ENCODE results near the gene CTSF. TPM values are rescaled to one million over a fixed set of nuclear protein-coding genes. Genes with fewer than 3 reads are reported as not detected.

CTSF gene
- total RNA-seq, 2 experiments from 2014 or later, result not detected

DNA sequence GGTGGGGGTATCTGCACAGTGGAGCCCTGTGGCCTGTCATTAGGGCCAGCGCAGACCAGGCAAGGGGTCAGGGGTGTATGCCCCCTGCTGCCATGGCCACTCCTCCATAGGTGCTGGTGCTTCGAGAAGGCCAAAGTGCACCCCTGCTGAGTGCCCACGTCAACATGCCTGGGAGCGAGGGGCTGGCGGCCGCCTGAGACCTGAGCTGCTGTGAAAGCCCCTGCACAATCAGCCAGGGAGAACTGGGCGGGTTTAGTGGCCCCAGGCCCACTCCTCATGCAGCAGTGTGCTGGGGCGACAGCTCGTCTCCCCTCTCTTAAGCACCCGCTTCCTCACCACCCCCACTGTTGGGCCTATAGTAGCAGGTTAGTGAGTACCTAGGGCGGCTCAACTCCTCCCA is 36.6 kb downstream of the CTSF start:
- Histone ChIP-seq H3K4me2 (ENCODE audit: low read length) (no peak overlapping the region), H3K4me1 (ENCODE audit: insufficient read depth, low read length, poor library complexity, severe bottlenecking) (no peaks in the 10 kb centered on the region), H3K9me2 (ENCODE audit: insufficient read depth, low read length) (no peaks in the 10 kb centered on the region), H3K36me3 (ENCODE audit: insufficient read depth, low read length) (peaks cover 9% of the 10 kb centered on the region), H2AFZ (ENCODE audit: low read length) (no peak overlapping the region), H3K27ac (ENCODE audit: low read depth, low read length, poor library complexity, severe bottlenecking) (no peak overlapping the region), H4K20me1 (ENCODE audit: insufficient read depth, low read length) (no peaks in the 10 kb centered on the region), H3K79me2 (ENCODE audit: insufficient read depth, low read depth, low read length) (no peaks in the 10 kb centered on the region), H3K9me3 (ENCODE audit: low read length) (no peaks in the 10 kb centered on the region), H3K4me3 (ENCODE audit: low read depth, low read length, poor library complexity, severe bottlenecking) (no peak overlapping the region)
- CTCF ChIA-PET (ENCODE audit: unreplicated experiment), result no interaction called here
- BruUV-seq (replicated peaks), result no TSS peak
- no peak for TF ChIP-seq EZH2phosphoT487 (IDR thresholded peaks at IDR 0.05; ENCODE audit: borderline replicate concordance, low read depth, low read length)
- TF ChIP-seq, protein P1, sequence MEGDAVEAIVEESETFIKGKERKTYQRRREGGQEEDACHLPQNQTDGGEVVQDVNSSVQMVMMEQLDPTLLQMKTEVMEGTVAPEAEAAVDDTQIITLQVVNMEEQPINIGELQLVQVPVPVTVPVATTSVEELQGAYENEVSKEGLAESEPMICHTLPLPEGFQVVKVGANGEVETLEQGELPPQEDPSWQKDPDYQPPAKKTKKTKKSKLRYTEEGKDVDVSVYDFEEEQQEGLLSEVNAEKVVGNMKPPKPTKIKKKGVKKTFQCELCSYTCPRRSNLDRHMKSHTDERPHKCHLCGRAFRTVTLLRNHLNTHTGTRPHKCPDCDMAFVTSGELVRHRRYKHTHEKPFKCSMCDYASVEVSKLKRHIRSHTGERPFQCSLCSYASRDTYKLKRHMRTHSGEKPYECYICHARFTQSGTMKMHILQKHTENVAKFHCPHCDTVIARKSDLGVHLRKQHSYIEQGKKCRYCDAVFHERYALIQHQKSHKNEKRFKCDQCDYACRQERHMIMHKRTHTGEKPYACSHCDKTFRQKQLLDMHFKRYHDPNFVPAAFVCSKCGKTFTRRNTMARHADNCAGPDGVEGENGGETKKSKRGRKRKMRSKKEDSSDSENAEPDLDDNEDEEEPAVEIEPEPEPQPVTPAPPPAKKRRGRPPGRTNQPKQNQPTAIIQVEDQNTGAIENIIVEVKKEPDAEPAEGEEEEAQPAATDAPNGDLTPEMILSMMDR (conservative IDR thresholded peaks at IDR 0.05; ENCODE audit: low read length), result no peak
- intact Hi-C loops (cut with micrococcal nuclease; ENCODE audit: unreplicated experiment), result no loop called here
- no peak for DNase-seq (ENCODE audit: low spot score)
- POLR2A ChIA-PET, result no interaction called here

DNA sequence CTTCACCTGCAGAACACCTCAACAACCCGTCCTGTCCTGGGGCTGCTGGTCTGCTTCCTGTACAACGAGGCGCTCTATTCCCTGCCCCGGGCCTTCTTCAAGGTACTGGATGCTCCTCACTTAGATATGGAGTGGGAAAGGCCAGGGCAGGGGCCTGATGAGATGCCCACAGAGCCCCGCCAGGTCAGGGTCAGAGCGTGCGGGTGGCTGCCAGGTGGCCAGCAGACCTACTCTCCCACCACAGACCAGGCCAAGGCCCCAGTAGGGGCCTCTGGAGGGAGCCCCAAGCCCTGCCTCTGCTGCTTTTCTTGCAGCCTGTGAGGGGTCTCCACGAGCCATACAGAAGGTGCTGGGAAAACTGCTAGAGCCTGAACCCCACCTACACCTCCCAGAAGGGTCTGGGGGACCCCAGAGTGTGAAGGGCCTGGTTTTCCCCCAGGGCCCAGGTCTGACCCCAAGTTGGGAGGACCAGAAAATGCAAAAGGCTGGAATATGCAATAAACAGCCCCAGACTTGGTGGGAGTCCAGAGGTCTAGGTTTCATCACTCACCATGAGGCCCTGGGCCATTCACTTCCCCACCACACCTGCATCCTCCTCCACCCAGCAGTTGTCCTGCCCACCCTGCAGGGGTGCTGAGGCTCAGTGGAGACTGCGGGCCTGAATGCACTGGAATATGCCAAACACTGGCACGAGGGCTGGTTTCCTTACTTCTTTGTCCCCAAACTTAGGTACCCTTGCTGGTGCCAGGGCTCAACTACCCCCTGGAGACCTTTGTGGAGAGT is 37.3 kb downstream of the CTSF start:
- H3K79me2 ChIP-seq (ENCODE audit: insufficient read depth, low read depth, low read length), result no peaks in the 10 kb centered on the region
- TF ChIP-seq EZH2phosphoT487 (IDR thresholded peaks at IDR 0.05; ENCODE audit: borderline replicate concordance, low read depth, low read length), result no peak
- TF ChIP-seq, protein P1 (conservative IDR thresholded peaks at IDR 0.05; ENCODE audit: low read length), result no peak
- ChIA-PET POLR2A (no interaction called here), CTCF (ENCODE audit: unreplicated experiment) (no interaction called here)
- intact Hi-C loops (cut with micrococcal nuclease; ENCODE audit: unreplicated experiment), result no loop called here
- no peak overlapping the region for H3K4me2 ChIP-seq (ENCODE audit: low read length)
- BruUV-seq (replicated peaks), result no TSS peak
- DNase-seq (ENCODE audit: low spot score), result no peak
- H3K27ac ChIP-seq (ENCODE audit: low read depth, low read length, poor library complexity, severe bottlenecking), result no peak overlapping the region
- H2AFZ ChIP-seq (ENCODE audit: low read length), result no peak overlapping the region
- 0 out of 2 replicates have a peak, but pooled peaks cover 6% of the 10 kb centered on the region for H3K36me3 ChIP-seq (ENCODE audit: insufficient read depth, low read length)
- H4K20me1 ChIP-seq (ENCODE audit: insufficient read depth, low read length), result no peaks in the 10 kb centered on the region
- no peaks in the 10 kb centered on the region for H3K4me1 ChIP-seq (ENCODE audit: insufficient read depth, low read length, poor library complexity, severe bottlenecking)
- no peaks in the 10 kb centered on the region for H3K9me2 ChIP-seq (ENCODE audit: insufficient read depth, low read length)
- H3K9me3 ChIP-seq (ENCODE audit: low read length), result no peaks in the 10 kb centered on the region
- H3K4me3 ChIP-seq (ENCODE audit: low read depth, low read length, poor library complexity, severe bottlenecking), result no peak overlapping the region

DNA sequence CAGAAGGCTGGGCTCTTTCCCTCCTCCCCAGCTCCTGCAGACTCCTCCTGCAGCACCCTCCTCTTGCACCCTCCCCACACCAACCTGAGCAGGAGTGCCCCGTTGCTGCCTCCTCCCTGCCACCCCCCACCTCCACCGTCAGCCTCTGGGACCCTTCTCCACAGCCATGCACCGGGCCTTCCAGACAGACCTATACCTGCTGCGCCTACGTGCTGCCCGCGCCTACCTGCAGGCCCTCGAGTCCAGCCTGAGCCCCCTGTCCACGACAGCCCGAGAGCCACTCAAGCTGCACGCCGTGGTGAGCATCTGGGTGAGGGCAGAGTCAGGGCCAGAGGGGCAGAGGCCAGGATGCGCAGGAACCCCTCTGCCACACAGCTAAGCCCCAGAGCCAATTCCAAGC is 38.8 kb downstream of the CTSF start:
- Histone ChIP-seq H3K9me2 (ENCODE audit: insufficient read depth, low read length) (no peaks in the 10 kb centered on the region), H4K20me1 (ENCODE audit: insufficient read depth, low read length) (no peaks in the 10 kb centered on the region), H3K79me2 (ENCODE audit: insufficient read depth, low read depth, low read length) (no peaks in the 10 kb centered on the region), H3K36me3 (ENCODE audit: insufficient read depth, low read length) (no peaks in the 10 kb centered on the region), H3K4me2 (ENCODE audit: low read length) (no peak overlapping the region), H3K27ac (ENCODE audit: low read depth, low read length, poor library complexity, severe bottlenecking) (no peak overlapping the region), H2AFZ (ENCODE audit: low read length) (no peak overlapping the region), H3K4me1 (ENCODE audit: insufficient read depth, low read length, poor library complexity, severe bottlenecking) (no peaks in the 10 kb centered on the region), H3K9me3 (ENCODE audit: low read length) (no peaks in the 10 kb centered on the region), H3K4me3 (ENCODE audit: low read depth, low read length, poor library complexity, severe bottlenecking) (no peak overlapping the region)
- no peak for TF ChIP-seq EZH2phosphoT487 (IDR thresholded peaks at IDR 0.05; ENCODE audit: borderline replicate concordance, low read depth, low read length)
- TF ChIP-seq, protein P1 (conservative IDR thresholded peaks at IDR 0.05; ENCODE audit: low read length), result no peak
- intact Hi-C loops (cut with micrococcal nuclease; ENCODE audit: unreplicated experiment), result no loop called here
- DNase-seq (ENCODE audit: low spot score), result no peak
- no TSS peak for BruUV-seq (replicated peaks)
- CTCF ChIA-PET (ENCODE audit: unreplicated experiment), result no interaction called here
- POLR2A ChIA-PET, result no interaction called here
